ENCODE measurements around the gene SLC43A3.

The SLC43A3 gene

DNA sequence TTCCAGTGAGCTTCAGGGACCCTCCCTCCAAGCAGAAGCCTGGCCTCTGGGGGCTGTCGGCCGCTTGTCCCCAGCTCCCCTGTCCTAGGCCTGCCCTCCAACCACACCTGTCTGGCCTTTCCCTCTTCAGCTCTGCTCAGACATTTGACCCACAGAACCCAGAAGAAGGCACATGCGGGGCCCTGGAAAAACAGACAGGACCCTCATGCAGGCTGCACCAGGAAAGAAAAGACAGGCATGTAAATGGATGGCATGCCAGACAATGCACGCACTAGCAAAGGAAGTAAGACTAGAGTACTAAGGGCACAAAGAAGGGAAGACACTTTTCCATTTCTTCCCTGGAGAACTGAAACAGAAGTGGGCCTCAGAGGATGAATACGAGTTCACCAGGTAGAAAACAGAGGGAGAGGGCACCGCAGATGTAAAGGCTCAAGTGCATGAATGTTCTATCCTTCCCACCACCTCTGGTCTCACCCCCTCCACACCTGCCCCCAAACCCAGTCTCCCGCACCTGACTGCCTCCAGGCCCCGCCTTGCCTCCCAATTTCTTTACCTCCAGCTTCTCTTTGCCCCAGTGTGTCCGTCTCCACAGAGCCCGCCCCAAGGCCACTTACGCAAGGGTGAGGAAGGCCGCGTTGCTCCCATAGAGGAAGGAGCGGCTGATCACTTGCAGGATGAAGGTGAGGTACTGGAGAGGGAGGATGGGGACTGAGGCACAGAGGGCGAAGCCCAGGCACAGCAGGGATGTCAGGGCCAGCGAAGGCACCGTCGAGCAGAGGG is 17.4 kb downstream of the SLC43A3 start:
- Mint-ChIP-seq H3K9me3 (peaks cover 3% of the 10 kb centered on the region), H3K4me3 (no peak overlapping the region), H3K36me3 (ENCODE audit: low read depth) (peaks cover 61% of the 10 kb centered on the region), H3K27me3 (ENCODE audit: low read depth, poor library complexity) (peaks cover 3% of the 10 kb centered on the region), H3K4me1 (no peaks in the 10 kb centered on the region), H3K27ac (no peak overlapping the region)
- TF ChIP-seq, protein P1, sequence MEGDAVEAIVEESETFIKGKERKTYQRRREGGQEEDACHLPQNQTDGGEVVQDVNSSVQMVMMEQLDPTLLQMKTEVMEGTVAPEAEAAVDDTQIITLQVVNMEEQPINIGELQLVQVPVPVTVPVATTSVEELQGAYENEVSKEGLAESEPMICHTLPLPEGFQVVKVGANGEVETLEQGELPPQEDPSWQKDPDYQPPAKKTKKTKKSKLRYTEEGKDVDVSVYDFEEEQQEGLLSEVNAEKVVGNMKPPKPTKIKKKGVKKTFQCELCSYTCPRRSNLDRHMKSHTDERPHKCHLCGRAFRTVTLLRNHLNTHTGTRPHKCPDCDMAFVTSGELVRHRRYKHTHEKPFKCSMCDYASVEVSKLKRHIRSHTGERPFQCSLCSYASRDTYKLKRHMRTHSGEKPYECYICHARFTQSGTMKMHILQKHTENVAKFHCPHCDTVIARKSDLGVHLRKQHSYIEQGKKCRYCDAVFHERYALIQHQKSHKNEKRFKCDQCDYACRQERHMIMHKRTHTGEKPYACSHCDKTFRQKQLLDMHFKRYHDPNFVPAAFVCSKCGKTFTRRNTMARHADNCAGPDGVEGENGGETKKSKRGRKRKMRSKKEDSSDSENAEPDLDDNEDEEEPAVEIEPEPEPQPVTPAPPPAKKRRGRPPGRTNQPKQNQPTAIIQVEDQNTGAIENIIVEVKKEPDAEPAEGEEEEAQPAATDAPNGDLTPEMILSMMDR (IDR thresholded peaks at IDR 0.05) = no peak
- DNase-seq = no peak

DNA sequence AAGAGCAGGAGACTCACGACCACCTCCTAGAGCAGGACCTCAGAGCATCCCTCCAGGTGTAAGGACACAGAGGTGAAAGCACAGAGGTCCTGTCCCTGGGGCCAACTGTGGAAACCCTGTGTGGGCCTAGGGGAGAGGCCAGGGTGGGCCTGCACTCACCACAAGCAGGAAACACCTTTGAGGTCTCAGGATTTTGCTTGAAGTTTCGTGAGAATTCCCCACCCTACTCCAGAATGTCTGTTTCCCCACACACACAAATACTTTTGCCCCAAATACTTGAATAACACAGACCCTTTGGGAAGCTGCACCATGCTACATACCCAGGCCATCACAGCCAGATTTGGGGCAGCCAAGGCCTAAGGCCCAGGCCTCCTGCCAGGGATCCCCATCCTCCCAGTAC is 18.1 kb downstream of the SLC43A3 start:
- Mint-ChIP-seq H3K4me1 (no peaks in the 10 kb centered on the region), H3K9me3 (peaks cover 3% of the 10 kb centered on the region), H3K27me3 (ENCODE audit: low read depth, poor library complexity) (peaks cover 5% of the 10 kb centered on the region), H3K27ac (no peak overlapping the region), H3K4me3 (no peak overlapping the region), H3K36me3 (ENCODE audit: low read depth) (peaks cover 54% of the 10 kb centered on the region)
- TF ChIP-seq, protein P1 (IDR thresholded peaks at IDR 0.05) = no peak
- DNase-seq = no peak

DNA sequence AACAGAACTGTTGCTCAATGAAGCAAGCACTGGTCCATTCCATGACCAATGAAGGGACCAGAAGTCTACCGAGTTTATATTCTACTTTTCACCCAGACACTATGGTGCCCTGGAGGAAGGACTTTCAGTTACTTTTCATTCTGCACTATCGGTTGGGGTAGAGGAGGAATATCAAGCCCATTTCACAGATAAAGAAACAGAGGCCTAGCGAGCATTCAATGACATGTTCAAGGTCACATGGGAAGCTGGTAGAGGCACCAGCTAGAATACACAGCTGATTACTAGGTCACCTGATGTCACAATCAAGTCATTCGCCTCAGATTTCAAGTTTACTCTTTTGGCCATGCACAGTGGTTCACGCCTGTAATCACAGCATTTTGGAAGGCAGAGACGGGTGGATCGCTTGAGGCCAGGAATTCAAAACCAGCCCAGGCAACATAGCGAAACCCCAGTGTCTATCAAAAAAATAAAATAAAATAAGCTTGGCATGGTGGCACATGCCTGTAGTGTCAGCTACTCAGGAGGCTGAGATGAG is 18.9 kb downstream of the SLC43A3 start:
- Mint-ChIP-seq H3K4me3 (no peak overlapping the region), H3K4me1 (no peaks in the 10 kb centered on the region), H3K27me3 (ENCODE audit: low read depth, poor library complexity) (peaks cover 9% of the 10 kb centered on the region), H3K9me3 (peaks cover 3% of the 10 kb centered on the region), H3K27ac (no peak overlapping the region), H3K36me3 (ENCODE audit: low read depth) (peaks cover 47% of the 10 kb centered on the region)
- TF ChIP-seq, protein P1 (IDR thresholded peaks at IDR 0.05) = no peak
- no peak for DNase-seq

DNA sequence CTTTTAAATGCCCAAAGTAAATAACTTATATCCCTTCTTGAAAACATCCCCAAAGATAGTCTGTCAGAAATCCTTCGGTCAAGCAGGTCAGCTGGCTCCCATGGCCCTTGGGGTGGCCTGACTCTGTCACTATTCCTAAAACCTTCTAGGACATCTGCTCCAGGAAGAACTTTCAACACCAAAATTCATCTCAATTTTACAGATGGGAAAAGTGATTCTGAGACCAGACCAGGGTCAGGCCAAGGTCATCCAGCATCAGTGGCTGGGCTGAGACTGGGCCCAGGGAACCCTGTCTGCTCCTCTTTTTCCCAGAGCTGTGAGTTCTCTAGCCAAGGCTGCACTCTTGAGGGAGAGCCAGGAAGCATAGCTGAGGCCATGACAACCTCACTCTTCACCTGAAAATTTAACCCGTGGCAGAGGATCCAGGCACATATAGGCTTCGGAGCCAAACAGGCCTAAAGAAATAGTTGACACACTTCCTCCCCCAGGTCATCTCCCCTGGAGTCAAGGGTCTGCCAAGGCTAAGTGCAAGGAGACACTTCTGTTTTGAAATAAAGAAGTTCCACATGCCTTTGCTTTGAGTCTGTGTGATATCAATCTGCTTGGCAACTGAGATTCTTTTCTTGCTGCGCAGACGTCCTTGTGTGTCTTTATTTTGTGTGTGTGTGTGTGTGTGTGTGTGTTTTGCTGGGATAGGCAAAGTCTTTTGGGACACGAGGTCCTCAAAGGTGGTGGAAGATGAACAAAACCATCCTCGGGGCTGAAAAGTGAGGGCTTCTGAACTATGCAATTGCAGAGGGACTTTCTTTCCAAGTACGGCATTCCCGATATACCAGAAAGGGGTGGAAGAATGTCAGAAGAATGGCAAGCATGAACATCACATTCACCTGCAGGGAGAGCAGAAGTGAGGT is 19.7 kb downstream of the SLC43A3 start:
- peaks cover 43% of the 10 kb centered on the region for H3K36me3 Mint-ChIP-seq (ENCODE audit: low read depth)
- H3K27ac Mint-ChIP-seq = no peak overlapping the region
- no peak for DNase-seq
- H3K27me3 Mint-ChIP-seq (ENCODE audit: low read depth, poor library complexity) = peaks cover 16% of the 10 kb centered on the region
- TF ChIP-seq, protein P1 (IDR thresholded peaks at IDR 0.05) = no peak
- no peaks in the 10 kb centered on the region for H3K4me1 Mint-ChIP-seq
- no peak overlapping the region for H3K4me3 Mint-ChIP-seq
- H3K9me3 Mint-ChIP-seq = peaks cover 3% of the 10 kb centered on the region

DNA sequence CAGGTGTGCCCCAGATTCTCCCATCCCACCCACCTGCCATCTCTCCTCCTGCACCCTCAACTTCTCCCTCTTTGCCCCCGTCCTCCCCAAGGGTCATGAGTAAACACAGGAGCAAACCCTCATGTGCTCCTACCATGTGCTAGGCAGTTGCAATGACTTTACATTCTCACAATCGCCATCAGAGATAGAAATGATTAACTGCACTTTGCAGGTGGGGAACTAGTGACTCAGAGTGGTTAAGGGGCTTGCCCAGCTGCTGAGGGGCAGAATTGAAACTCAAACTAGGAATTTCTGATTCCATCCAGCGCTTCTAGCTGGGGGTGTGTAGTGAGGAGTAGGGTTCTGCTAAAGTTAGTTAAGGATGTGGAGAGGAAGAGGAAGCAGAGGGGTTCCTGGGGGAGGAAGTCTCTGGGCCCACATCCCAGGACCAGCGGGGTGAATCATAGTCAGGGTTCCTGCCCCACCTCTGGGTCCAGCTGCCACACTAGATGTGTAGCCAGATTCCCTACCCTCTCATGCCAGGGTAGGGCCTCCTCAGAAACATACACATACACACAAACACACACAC is 20.5 kb downstream of the SLC43A3 start:
- Mint-ChIP-seq H3K27ac (no peak overlapping the region), H3K27me3 (ENCODE audit: low read depth, poor library complexity) (peaks cover 16% of the 10 kb centered on the region), H3K36me3 (ENCODE audit: low read depth) (peaks cover 36% of the 10 kb centered on the region), H3K4me1 (no peaks in the 10 kb centered on the region), H3K4me3 (no peak overlapping the region), H3K9me3 (peaks cover 3% of the 10 kb centered on the region)
- no peak for DNase-seq
- TF ChIP-seq, protein P1 (IDR thresholded peaks at IDR 0.05) = no peak
